ENCODE results near the gene RUBCN. TPM values are rescaled to one million over a fixed set of nuclear protein-coding genes. Genes with fewer than 3 reads are reported as not detected.
"Not testable (repeated sequence)": the region's sequence is repeated elsewhere in the genome, so short reads cannot be mapped to it uniquely, and the experiment has no call there.

The RUBCN gene
- total and polyA plus RNA-seq, 10 of the 15 experiments (the other 5 are each of a cell fraction or from before 2014, with no cell fraction given) = 15.5 to 79.9 (median 40.4) TPM

- SMC1A ChIA-PET (ENCODE audit: uncharacterized antibody, unreplicated experiment); H3K9ac ChIP-seq (ENCODE audit: control insufficient read depth, insufficient read depth, low read length); H3K36me3 ChIP-seq (ENCODE audit: control insufficient read depth in 2 of 2, insufficient read depth in 2 of 2, low read length in 1 of 2); H3K27me3 ChIP-seq (replicated peaks in 1 of 2; ENCODE audit: control insufficient read depth in 2 of 2, insufficient read depth in 2 of 2, low read length in 1 of 2); H4K20me1 ChIP-seq (ENCODE audit: control insufficient read depth, insufficient read depth); H3K79me2 ChIP-seq (ENCODE audit: control insufficient read depth, insufficient read depth, low read length); H3K27ac ChIP-seq (ENCODE audit: control insufficient read depth, insufficient read depth); H3K9me3 ChIP-seq (replicated peaks; ENCODE audit: control insufficient read depth, insufficient read depth, low read length); H2AFZ ChIP-seq (ENCODE audit: control insufficient read depth, low read depth, low read length); H3K4me3 ChIP-seq; BruUV-seq (replicated peaks); in situ Hi-C loops (cut with MboI); RAD21 ChIA-PET (ENCODE audit: unreplicated experiment); FAIRE-seq; POLR2A ChIA-PET; CTCF ChIA-PET; H3K4me2 ChIP-seq (ENCODE audit: control insufficient read depth, insufficient read depth); H3K4me1 ChIP-seq (ENCODE audit: control insufficient read depth, insufficient read depth, low read length); DNase-seq (ENCODE audit: low read depth, low spot score): not testable (repeated sequence)
- ATAC-seq = peak; percentile 98
- intact Hi-C loops (cut with micrococcal nuclease; ENCODE audit: unreplicated experiment) = loop anchor here (5.0 kb wide), 1 partner anchor 68 kb away; no protein-coding TSS in a partner anchor
- 0% methylated on average over 3 of the region's 32 CpGs for WGBS (ENCODE audit: insufficient coverage, insufficient replicate concordance, low lambda C conversion rate, missing lambda C conversion rate)
These were observed 71.6 kb downstream of the RUBCN start for GRCh38 chr3:197665142-197665491.

- H3K4me1 ChIP-seq (ENCODE audit: control insufficient read depth, insufficient read depth, low read length); H2AFZ ChIP-seq (ENCODE audit: control insufficient read depth, low read depth, low read length); H3K9me3 ChIP-seq (replicated peaks; ENCODE audit: control insufficient read depth, insufficient read depth, low read length); H3K4me3 ChIP-seq; H3K27ac ChIP-seq (ENCODE audit: control insufficient read depth, insufficient read depth); FAIRE-seq; H3K79me2 ChIP-seq (ENCODE audit: control insufficient read depth, insufficient read depth, low read length); CTCF ChIA-PET; in situ Hi-C loops (cut with MboI); RAD21 ChIA-PET (ENCODE audit: unreplicated experiment); POLR2A ChIA-PET; H4K20me1 ChIP-seq (ENCODE audit: control insufficient read depth, insufficient read depth); H3K27me3 ChIP-seq (replicated peaks in 1 of 2; ENCODE audit: control insufficient read depth in 2 of 2, insufficient read depth in 2 of 2, low read length in 1 of 2); SMC1A ChIA-PET (ENCODE audit: uncharacterized antibody, unreplicated experiment); H3K9ac ChIP-seq (ENCODE audit: control insufficient read depth, insufficient read depth, low read length); H3K36me3 ChIP-seq (ENCODE audit: control insufficient read depth in 2 of 2, insufficient read depth in 2 of 2, low read length in 1 of 2); DNase-seq (ENCODE audit: low read depth, low spot score); BruUV-seq (replicated peaks): not testable (repeated sequence)
- peak overlapping the region; percentile 44; the same call in 1 of the 2 replicates for H3K4me2 ChIP-seq (ENCODE audit: control insufficient read depth, insufficient read depth)
- intact Hi-C loops (cut with micrococcal nuclease; ENCODE audit: unreplicated experiment) = loop anchor here (5.0 kb wide), 1 partner anchor 67 kb away; no protein-coding TSS in a partner anchor
- peak; percentile 75 for ATAC-seq
- WGBS (ENCODE audit: insufficient coverage, insufficient replicate concordance, low lambda C conversion rate, missing lambda C conversion rate) = under 1% methylated on average over 25 of the region's 29 CpGs
- peak; percentile 82; the same call in 1 of the 2 replicates for TF ChIP-seq PAX5 (IDR thresholded peaks at IDR 0.05; ENCODE audit: borderline replicate concordance, low read depth, low read length)
- peak; percentile 62 to 95; a peak in 3 of 4 replicates for TF ChIP-seq BHLHE40 (IDR thresholded peaks at IDR 0.05; ENCODE audit: borderline replicate concordance in 1 of 2, low read depth in 2 of 2, low read length in 1 of 2)
These were observed 72.1 kb downstream of the RUBCN start for GRCh38 chr3:197664414-197665141.

Measured in GM12878 (cell line).